ENCODE results near the gene KDELR1. TPM values are rescaled to one million over a fixed set of nuclear protein-coding genes. Genes with fewer than 3 reads are reported as not detected.
A peak's percentile ranks its signal among the peaks of the same experiment; 100 is the strongest.

KDELR1 gene
- total and polyA plus RNA-seq, 9 of the 15 experiments (the other 6 are each of a cell fraction or from before 2014, with no cell fraction given), result 6.1 to 165 (median 58.5) TPM

DNA sequence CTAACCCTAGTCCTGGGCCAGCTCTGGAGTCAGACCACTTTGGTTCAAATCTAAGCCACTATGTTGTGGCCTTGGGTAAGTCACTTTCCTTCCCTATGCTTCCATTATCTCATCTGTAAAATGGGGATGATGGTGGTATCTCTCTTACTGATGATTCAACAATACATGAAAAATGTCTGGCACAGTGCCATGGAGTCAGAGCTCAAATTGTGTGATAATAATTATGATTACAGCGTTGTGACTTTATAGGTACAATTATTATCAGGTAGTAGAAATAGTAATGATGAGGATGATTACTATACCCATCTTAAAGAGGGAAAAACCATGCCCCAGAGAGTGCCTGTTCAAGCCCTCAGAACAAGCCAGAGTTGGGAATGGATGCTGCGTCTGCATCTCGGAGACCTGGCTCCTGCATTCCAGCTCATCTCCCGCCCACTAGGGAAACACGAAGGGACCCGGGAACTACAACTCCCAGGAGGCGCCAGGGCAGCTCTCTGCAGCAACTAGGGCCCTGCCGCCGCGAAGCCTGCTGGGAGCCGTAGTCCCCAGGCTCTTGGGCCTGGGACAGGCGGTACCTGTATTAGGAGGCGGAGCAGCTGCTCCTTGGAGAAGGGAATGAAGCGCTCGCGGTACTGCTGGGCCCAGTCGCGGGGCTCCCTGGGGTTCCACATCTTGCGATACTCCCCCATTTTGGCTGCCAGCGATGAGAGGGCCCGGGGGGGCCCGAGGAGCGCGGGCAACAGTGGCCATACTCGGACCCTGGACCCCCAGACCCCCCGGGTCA is 28.4 kb downstream of the KDELR1 start:
- intact Hi-C loops (cut with micrococcal nuclease), result loop anchor here (5.0 kb wide), 1 partner anchor 41 kb away; a partner anchor contains a TSS
- FAIRE-seq, result peak; percentile 94
- BruUV-seq (replicated peaks), result no TSS peak
- TF ChIP-seq CC2D1A (IDR thresholded peaks at IDR 0.05), result no peak
- TF ChIP-seq SAFB (IDR thresholded peaks at IDR 0.05; ENCODE audit: borderline replicate concordance, low read depth, low read length), result no peak
- TF ChIP-seq ZKSCAN8 (CRISPR knock-in tag; IDR thresholded peaks at IDR 0.05), result no peak
- no peak for TF ChIP-seq FOXJ2 (tag; IDR thresholded peaks at IDR 0.05)
- TF ChIP-seq, protein P1, sequence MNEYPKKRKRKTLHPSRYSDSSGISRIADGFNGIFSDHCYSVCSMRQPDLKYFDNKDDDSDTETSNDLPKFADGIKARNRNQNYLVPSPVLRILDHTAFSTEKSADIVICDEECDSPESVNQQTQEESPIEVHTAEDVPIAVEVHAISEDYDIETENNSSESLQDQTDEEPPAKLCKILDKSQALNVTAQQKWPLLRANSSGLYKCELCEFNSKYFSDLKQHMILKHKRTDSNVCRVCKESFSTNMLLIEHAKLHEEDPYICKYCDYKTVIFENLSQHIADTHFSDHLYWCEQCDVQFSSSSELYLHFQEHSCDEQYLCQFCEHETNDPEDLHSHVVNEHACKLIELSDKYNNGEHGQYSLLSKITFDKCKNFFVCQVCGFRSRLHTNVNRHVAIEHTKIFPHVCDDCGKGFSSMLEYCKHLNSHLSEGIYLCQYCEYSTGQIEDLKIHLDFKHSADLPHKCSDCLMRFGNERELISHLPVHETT (CRISPR knock-in tag; conservative IDR thresholded peaks at IDR 0.05 in 1 of 2, IDR thresholded peaks at IDR 0.05 in 1 of 2), result peak in 1 of 2 experiments; percentile 87; a peak in 2 of 4 replicates
- no peak for TF ChIP-seq NFYB (IDR thresholded peaks at IDR 0.05; ENCODE audit: extremely low read depth, insufficient read length)
- TF ChIP-seq ZNF146 (CRISPR knock-in tag; IDR thresholded peaks at IDR 0.05; ENCODE audit: unreplicated experiment), result no peak
- TF ChIP-seq, protein P2, sequence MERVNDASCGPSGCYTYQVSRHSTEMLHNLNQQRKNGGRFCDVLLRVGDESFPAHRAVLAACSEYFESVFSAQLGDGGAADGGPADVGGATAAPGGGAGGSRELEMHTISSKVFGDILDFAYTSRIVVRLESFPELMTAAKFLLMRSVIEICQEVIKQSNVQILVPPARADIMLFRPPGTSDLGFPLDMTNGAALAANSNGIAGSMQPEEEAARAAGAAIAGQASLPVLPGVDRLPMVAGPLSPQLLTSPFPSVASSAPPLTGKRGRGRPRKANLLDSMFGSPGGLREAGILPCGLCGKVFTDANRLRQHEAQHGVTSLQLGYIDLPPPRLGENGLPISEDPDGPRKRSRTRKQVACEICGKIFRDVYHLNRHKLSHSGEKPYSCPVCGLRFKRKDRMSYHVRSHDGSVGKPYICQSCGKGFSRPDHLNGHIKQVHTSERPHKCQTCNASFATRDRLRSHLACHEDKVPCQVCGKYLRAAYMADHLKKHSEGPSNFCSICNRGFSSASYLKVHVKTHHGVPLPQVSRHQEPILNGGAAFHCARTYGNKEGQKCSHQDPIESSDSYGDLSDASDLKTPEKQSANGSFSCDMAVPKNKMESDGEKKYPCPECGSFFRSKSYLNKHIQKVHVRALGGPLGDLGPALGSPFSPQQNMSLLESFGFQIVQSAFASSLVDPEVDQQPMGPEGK (CRISPR knock-in tag; IDR thresholded peaks at IDR 0.05; ENCODE audit: borderline replicate concordance), result no peak
- peak; percentile 42 for TF ChIP-seq MEF2D (tag; conservative IDR thresholded peaks at IDR 0.05; ENCODE audit: low read depth)
- TF ChIP-seq ZNF184 (CRISPR knock-in tag; IDR thresholded peaks at IDR 0.05), result no peak
- TF ChIP-seq NR2C1 (IDR thresholded peaks at IDR 0.05), result no peak
- TF ChIP-seq NR2C1 (tag; IDR thresholded peaks at IDR 0.05), result no peak
- no peak for TF ChIP-seq MCM7 (IDR thresholded peaks at IDR 0.05)
- no peak for TF ChIP-seq RNF2 (IDR thresholded peaks at IDR 0.05)
- TF ChIP-seq POU5F1 (IDR thresholded peaks at IDR 0.05; ENCODE audit: borderline replicate concordance, low read depth, low read length, partially characterized antibody), result peak; percentile 59
- TF ChIP-seq VEZF1 (CRISPR knock-in tag; IDR thresholded peaks at IDR 0.05), result peak; percentile 70
- peak; percentile 49; the same call in 1 of the 2 replicates for TF ChIP-seq OTX1 (CRISPR knock-in tag; IDR thresholded peaks at IDR 0.05)
- TF ChIP-seq C11orf30 (IDR thresholded peaks at IDR 0.05; ENCODE audit: low read depth), result no peak

More for the DNA sequence above, 28.4 kb downstream of the KDELR1 start:
- Histone ChIP-seq H2AFZ (ENCODE audit: low read depth, low read length) (peak overlapping the region; percentile 93), H3K4me2 (ENCODE audit: insufficient read depth, low read length) (peak overlapping the region; percentile 98), H3K36me3 (ENCODE audit: control insufficient read depth, insufficient read depth, low read length) (peaks cover 3% of the 10 kb centered on the region; the same call in 2 of the 3 replicates), H3K4me3 (peak overlapping the region; percentile 52), H3K9ac (ENCODE audit: insufficient read depth in 1 of 2, low read depth in 2 of 2, low read length in 2 of 2) (peak overlapping the region; percentile 93 to 96), H3K79me2 (ENCODE audit: control insufficient read depth, insufficient read depth, low read length) (peaks cover 4% of the 10 kb centered on the region; the same call in 1 of the 3 replicates), H3K9me1 (ENCODE audit: control insufficient read depth, insufficient read depth, low read length) (no peaks in the 10 kb centered on the region), H3K9me3 (replicated peaks; ENCODE audit: control insufficient read depth, insufficient read depth, low read depth, low read length) (no peaks in the 10 kb centered on the region), H3K27ac (ENCODE audit: extremely low read depth, low read depth, low read length) (peak overlapping the region; percentile 96), H4K20me1 (replicated peaks; ENCODE audit: control insufficient read depth, insufficient read depth, low read length) (no peaks in the 10 kb centered on the region), H3K27me3 (ENCODE audit: control insufficient read depth in 2 of 2, insufficient read depth in 2 of 2, low read length in 2 of 2) (no peaks in the 10 kb centered on the region), H3K4me1 (replicated peaks in 1 of 2; ENCODE audit: control insufficient read depth in 2 of 2, insufficient read depth in 2 of 2, low read length in 2 of 2) (peaks cover 8 to 25% of the 10 kb centered on the region in 2 experiments)
- in situ Hi-C loops (cut with MboI), result no loop called here
- CTCF ChIA-PET (ENCODE audit: low intra/inter-chr PET ratio), result no interaction called here
- ATAC-seq (peak; percentile 92), DNase-seq (ENCODE audit: extremely low read depth in 1 of 4, low spot score in 3 of 4) (peak; percentile 87 to 97 (median 88))
- POLR2A ChIA-PET, result interaction anchor here (0.6 to 2.5 kb wide), 15 partner anchors 9 to 1454 kb away, joined by 3 to 13 read pairs (median 3); partner anchors contain the start of genes KDELR1, RPL18 and SPHK2
- WGBS (ENCODE audit: insufficient coverage, low coverage, missing lambda C conversion rate), result 3% methylated on average over 26 of the region's 26 CpGs

Data from K562 (cell line).